ENCODE data around the gene GPC1.
"Not testable (repeated sequence)": the region's sequence is repeated elsewhere in the genome, so short reads cannot be mapped to it uniquely, and the experiment has no call there.

GPC1 gene

GRCh38 chr2:240467149-240467642 lies 31.7 kb downstream of the GPC1 start:
- no peak for DNase-seq (ENCODE audit: low read depth in 2 of 2)

GRCh38 chr2:240467659-240468302 lies 32.3 kb downstream of the GPC1 start:
- no peak for DNase-seq (ENCODE audit: low read depth in 2 of 2)

- DNase-seq (ENCODE audit: low read depth in 2 of 2), result no peak
These were observed 33.1 kb downstream of the GPC1 start for GRCh38 chr2:240468303-240469238.

GRCh38 chr2:240469239-240469636 lies 33.8 kb downstream of the GPC1 start:
- DNase-seq (ENCODE audit: low read depth in 2 of 2), result no peak

GRCh38 chr2:240469740-240470139 lies 34.3 kb downstream of the GPC1 start:
- no peak for DNase-seq (ENCODE audit: low read depth in 2 of 2)

- no peak for DNase-seq (ENCODE audit: low read depth in 2 of 2)
These were observed 36.8 kb downstream of the GPC1 start for GRCh38 chr2:240472078-240472790.

GRCh38 chr2:240473211-240473610 lies 37.7 kb downstream of the GPC1 start:
- no peak for DNase-seq (ENCODE audit: low read depth in 2 of 2)

- DNase-seq (ENCODE audit: low read depth in 2 of 2), result no peak
These were observed 42.5 kb downstream of the GPC1 start for GRCh38 chr2:240477916-240478315.

- no peak for DNase-seq (ENCODE audit: low read depth in 2 of 2)
These were observed 43.1 kb downstream of the GPC1 start for GRCh38 chr2:240478346-240479110.

- DNase-seq (ENCODE audit: low read depth in 2 of 2), result no peak
These were observed 43.6 kb downstream of the GPC1 start for GRCh38 chr2:240479111-240479501.

GRCh38 chr2:240480834-240481623 lies 45.6 kb downstream of the GPC1 start:
- DNase-seq (ENCODE audit: low read depth in 2 of 2), result no peak

- DNase-seq (ENCODE audit: low read depth in 2 of 2), result no peak
These were observed 46.3 kb downstream of the GPC1 start for GRCh38 chr2:240481720-240482119.

GRCh38 chr2:240482141-240482540 lies 46.7 kb downstream of the GPC1 start:
- DNase-seq (ENCODE audit: low read depth in 2 of 2), result no peak

- no peak for DNase-seq (ENCODE audit: low read depth in 2 of 2)
These were observed 56.0 kb downstream of the GPC1 start for GRCh38 chr2:240491483-240491882.

GRCh38 chr2:240494194-240494793 lies 58.8 kb downstream of the GPC1 start:
- no peak for DNase-seq (ENCODE audit: low read depth in 2 of 2)

- DNase-seq (ENCODE audit: low read depth in 2 of 2), result not testable (repeated sequence)
These were observed 59.5 kb downstream of the GPC1 start for GRCh38 chr2:240494942-240495341.

GRCh38 chr2:240497082-240497481 lies 61.6 kb downstream of the GPC1 start:
- DNase-seq (ENCODE audit: low read depth in 2 of 2), result not testable (repeated sequence)

- DNase-seq (ENCODE audit: low read depth in 2 of 2), result no peak
These were observed 62.9 kb downstream of the GPC1 start for GRCh38 chr2:240498171-240498957.

- no peak for DNase-seq (ENCODE audit: low read depth in 2 of 2)
These were observed 63.4 kb downstream of the GPC1 start for GRCh38 chr2:240498958-240499260.

All from activated CD8-positive, alpha-beta memory T cell treated with anti-CD3 and anti-CD28 coated beads for 4 hours (primary cell).